NK-92 (cell line): ENCODE measurements around the gene HSPD1.

Experiments
- DNase-seq: peaks from one replicate; lab custom pipeline; 2025; ENCODE audit not compliant: unreplicated experiment; lab: John Stamatoyannopoulos, UW

The HSPD1 gene

DNA sequence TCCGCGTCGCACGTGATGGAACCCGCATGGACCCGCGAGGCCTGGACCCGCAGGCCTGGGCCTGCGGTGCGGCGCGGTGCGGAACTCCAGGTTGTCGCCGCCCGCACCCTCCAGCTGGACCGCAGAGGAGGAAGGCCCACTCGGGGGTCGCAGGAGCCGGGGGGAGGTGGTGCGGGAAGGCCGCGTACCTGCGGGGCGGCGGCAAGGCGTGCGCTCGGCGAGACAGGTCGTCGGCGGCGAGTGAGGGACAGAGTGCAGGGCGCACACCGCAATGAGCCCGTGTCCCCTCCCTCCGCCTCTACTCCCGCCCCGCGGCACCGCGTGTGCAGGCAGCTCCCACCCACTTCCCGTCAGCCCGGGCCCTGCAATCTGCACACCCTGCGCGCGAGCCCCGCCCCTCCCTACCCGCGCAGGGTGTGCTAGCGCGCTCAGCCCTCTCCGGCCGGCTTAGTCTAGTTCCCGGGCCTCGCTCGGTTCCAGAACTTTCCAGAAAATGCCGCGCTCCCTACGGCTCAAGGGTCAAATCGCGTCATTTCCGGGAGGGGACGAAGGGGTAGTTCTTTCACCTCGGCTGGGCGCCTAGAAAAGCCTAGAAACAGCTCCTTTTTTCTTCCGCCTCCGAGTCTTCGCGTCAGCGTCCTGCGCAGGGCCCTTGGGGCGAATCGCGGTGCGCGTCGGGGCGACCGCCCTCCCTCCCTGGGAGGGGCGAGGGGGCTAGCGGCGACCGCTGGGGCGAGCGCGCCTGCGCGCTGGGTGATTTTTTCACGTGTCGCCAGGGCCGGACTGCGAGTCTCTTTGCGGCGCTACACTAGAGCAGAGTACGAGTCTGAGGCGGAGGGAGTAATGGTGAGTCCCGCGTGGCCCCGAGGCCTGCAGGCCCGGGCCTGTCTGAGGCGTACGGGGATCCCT lies at the start of gene HSPD1, which contains the start of gene HSPE1:
Gene HSPD1, minus strand, starts transcription at position 247 of the 909 bp plus-strand sequence. CDS start 992 bp downstream, outside the sequence.
Gene HSPE1, plus strand, starts transcription at position 786 of the 909 bp plus-strand sequence. Its CDS starts 58 bp downstream, at position 844.
- DNase-seq = peak; percentile 96

- DNase-seq = no peak
These were observed 48.9 kb upstream of the HSPD1 start for GRCh38 chr2:197548582-197548981.

- DNase-seq = no peak
These were observed 47.7 kb upstream of the HSPD1 start for GRCh38 chr2:197547163-197547900.

DNA sequence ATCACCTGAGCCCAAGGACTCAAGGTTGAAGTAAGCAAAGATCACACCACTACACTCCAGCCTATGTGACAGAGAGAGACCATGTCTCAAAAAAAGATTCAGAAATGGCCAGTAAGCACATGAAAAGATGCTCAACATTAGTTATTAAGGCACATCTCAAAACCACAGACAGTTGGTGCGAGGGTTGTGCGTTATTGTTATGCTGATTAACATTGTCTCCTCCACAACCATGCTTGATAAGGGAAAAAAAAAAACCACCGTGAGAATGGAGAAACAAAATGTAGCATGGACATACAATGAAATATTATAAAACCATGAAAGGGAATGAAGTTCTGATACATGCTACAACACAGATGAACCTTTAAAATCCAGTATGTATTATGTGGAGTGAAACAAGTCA lies 43.6 kb upstream of the HSPD1 start:
- DNase-seq = no peak

GRCh38 chr2:197539734-197540133 lies 40.1 kb upstream of the HSPD1 start:
- DNase-seq = no peak

DNA sequence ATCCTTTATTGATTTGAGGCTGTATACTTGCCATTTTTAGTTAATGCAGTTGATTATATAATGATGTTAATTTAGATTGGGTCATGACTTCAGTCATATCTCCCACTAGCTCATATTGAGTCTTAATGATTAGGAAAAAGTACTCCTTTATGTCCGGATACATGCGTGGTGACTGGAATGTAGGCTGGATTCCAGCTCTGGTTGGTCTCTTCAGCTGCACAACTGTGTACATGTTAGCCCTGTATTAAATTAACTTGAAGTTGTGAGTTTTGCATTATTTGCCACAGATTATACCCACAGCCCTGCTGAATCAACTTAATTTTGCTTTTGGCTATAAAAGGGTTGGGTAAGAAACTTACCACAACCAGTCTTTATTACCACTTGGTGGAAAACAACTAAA lies 38.8 kb upstream of the HSPD1 start:
- DNase-seq = no peak

- DNase-seq = no peak
These were observed 17.5 kb upstream of the HSPD1 start for GRCh38 chr2:197517150-197517549.

DNA sequence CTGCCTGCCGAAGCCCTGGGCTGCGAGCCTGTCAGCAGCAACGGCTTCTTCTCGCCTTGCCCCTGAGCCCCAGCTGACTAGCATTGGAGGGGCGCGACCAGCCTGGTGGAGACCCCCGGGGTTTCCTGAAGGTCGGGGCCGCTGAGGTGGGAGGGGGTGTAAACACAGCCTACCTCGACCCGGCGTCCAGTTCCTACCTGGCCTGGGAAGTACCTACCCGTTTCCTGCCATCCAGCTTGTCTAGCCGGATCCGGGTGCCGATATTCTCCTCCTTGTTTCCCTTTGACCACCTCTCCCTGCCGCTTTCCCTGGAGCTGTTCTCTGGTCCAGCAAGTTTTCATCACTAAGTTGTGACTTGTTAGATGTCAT lies 16.7 kb upstream of the HSPD1 start:
- no peak for DNase-seq

GRCh38 chr2:197515739-197516392 lies 16.2 kb upstream of the HSPD1 start, which contains the start of gene MOB4:
TSS of gene MOB4 (plus strand) at chr2:197516066. CDS start at chr2:197516087, 21 bp downstream.
- DNase-seq = peak; percentile 50

DNA sequence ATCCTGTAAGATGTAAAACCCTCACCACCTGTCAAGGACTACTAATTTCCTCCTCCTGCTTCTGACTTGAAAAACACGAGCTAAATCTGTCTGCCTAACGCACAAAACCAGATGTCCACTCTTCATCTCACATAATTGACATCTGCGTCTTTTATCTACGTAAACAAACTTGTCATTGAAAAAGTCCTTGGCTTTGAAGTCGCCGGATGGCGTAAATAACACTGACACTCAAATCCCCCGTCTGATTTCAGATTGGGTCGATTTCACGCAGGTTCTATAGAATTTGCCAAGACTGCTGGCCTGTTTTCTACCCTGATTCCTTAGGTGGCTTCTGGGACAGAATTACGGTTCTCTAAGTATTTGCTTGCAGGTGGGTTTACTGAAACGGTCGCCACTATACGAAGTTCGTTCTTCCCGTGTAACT lies 15.7 kb upstream of the HSPD1 start:
- no peak for DNase-seq

DNA sequence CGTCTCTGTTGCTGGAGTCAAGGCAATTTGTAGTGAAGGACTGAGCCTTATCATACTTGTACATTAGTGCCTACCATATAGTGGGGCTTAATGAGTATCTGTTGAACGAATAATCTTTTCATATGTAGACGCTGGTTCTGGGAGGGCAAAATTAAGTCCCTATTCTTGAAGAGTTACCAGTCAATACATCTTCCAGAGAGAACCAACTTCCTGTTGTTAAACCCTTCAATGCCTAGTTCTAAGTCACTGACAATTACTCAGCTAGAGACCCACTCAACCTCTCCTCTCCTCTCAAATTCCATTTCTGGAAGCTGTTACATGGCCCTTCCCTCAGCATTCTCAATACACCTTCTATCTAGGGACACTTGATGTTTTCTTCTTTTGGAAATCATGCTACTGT lies 15.1 kb upstream of the HSPD1 start:
- DNase-seq = no peak

DNA sequence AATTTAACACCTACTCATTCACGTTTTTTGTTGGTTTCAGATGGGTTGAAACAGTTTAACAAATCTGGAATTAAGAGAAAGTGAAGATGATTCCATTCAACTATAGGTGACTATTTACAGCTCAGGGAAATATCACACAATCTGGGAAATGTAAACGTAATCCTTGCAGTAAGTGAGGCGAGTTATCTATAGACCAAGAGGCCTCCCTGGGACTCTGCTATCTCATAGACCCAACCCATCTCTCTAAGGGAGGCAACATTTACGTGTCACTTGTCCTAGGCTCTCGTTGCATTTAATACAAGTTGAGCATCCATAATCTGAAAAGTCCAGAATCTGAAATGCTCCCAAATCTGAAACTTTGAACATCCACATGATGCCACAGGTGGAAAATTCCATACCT lies 14.3 kb upstream of the HSPD1 start:
- DNase-seq = no peak

DNA sequence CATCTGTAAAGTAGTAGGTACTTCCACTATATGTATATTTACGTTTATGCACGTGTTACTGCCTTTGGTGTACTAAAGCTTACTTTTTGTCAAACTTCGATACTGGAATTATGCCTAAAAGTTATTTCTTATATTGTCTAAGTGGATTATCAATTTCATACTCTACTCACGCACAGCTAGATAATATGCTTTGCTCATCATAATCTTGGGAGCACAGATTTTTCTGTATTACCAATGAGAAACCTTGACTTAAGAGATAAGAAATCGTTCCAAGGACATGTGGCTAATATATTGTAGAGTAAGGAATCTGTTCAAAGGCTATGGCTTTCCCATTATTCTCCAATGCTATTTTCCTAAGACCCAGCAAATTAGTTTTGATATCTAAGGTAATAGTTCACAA lies 7.0 kb upstream of the HSPD1 start:
- DNase-seq = no peak

- DNase-seq = no peak
These were observed 4.9 kb upstream of the HSPD1 start for GRCh38 chr2:197504512-197504911.

DNA sequence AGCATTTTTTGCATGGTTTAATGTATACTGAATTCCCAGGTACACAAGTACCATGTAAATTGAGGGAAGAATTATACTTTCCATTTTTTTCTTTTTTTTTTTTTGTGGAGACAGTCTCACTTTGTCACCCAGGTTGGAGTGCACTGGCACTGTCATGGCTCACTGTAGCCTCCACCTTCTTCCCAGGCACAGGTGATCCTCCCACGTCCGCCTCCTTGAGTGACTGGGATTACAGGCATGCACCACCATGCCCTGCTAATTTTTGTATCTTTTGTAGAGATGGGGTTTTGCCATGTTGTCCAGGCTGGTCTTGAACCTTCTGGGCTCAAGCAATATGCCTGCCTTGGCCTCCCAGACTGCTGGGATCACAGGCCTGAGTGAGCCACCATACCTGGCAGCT lies 4.4 kb upstream of the HSPD1 start:
- no peak for DNase-seq

DNA sequence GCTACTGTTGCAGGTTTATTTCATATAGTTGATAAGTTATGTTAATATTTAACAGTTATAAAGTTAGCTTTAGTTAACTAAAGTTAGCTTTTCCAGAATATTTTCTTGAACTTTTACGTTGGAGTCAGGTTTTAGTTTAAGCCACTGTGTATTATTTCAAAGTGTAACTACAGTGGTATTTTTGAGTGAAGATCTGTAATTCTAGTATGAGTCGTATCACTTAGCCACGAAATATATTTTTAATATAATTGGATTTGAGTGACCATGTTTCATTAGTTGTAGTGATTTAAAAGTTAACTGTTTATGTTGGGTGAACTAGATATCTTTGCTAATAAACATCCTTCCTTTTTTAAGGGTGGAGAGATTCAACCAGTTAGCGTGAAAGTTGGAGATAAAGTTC lies 3.0 kb upstream of the HSPD1 start:
- DNase-seq = no peak

DNA sequence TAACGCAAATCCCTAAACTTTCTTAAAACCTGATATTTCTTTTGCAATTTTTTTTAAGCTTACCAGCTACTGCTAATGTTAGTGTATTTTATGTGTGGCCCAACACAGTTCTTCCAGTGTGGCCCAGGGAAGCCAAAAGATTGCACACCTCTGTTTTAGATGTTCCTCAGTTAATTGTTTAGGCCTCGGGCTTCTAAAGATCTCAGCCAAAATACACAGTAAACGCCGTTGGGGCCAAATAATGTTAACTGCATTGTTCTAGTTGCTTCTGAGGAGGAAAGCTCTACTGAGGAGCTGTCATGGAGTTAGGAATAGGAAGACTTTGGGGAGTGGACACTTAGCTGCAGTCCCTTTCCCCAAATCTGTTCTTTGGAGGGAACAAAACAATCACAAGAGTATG lies 2.6 kb upstream of the HSPD1 start:
- no peak for DNase-seq

GRCh38 chr2:197500503-197501131 lies 977 bp upstream of the HSPD1 start:
- DNase-seq = no peak

DNA sequence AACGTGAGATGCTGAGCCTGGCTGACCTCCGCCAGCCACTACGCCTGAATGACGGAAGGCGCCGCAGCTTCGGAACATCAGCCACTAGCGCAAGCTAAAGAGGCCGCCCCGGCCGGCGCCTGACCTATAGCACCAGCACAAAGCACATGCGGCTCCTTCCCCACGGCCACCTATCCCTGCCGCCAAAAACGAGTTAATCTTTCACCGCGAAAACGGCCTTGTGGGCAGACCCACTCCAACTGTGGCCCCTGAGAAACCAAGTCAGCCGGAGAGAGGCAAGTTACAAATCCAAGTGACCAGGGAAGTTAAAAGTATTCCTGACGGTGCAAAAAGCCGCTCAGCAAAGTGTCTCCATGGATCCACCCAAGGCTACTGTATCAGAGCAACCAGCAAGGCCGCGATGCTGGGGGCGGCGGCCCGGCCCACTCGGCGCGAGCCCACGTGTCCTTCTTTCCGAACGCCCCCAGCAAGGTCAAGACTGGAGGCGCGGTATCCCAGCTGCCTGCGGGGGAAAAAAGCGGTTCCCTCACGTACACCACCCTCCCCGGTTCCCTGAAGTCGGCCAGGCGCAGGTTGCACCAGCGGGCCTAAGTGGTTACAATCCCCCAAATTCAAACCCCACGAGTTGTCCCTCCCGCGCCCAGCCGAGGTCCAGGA lies 575 bp downstream of the HSPD1 start:
- DNase-seq = no peak

DNA sequence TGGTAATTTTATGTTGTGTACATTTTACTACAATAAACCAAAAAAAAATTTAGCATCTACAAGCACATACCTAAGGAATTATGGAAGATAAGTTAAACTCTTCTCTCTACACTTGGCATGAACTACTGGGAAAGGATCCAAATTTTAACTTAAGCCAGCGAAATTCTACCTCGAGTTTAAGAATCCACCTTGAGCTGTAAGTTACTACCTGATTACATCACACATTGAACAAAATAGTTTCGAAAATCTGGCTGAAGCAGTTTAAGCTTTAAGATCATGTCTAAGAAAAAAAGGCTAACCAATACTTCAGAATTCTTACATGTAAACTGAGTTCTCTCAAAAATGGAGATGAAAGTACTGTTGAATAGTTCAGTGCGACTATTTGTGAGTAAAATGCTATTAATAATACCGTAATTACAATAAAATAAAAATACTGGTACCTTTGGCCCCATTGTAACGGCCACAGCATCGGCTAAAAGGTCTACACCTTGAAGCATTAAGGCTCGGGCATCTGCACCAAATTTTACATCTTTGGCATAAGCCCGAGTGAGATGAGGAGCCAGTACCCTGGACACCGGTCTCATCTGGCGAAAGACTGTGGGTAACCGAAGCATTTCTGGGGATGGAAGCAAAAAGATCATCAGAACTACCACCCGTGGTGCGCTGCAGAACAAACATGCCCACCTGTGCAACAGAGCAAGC lies 1.3 kb downstream of the HSPD1 start:
- no peak for DNase-seq
